Fibroblast of mammary gland (primary cell): ENCODE data around the gene NRN1L.
"Not testable (repeated sequence)": the region's sequence is repeated elsewhere in the genome, so short reads cannot be mapped to it uniquely, and the experiment has no call there.

ENCODE experiments used
- DNase-seq: peaks from one replicate; pipeline ENCODE4 v3.0.0-alpha.2; 2010; ENCODE audit warnings: low read depth
- H3K4me3 ChIP-seq: 2 replicates; pipeline ENCODE4 v1.5.1; 2011; ENCODE audit warnings: low read depth, mild to moderate bottlenecking, low read length, moderate library complexity; ENCODE audit not compliant: control insufficient read depth
- TF ChIP-seq, protein P1 (sequence below): conservative IDR thresholded peaks from 2 replicates; pipeline ENCODE4 v1.5.1; 2011; ENCODE audit warnings: low read depth, low read length, inconsistent platforms; ENCODE audit not compliant: control insufficient read depth, insufficient read depth

Gene NRN1L

DNA sequence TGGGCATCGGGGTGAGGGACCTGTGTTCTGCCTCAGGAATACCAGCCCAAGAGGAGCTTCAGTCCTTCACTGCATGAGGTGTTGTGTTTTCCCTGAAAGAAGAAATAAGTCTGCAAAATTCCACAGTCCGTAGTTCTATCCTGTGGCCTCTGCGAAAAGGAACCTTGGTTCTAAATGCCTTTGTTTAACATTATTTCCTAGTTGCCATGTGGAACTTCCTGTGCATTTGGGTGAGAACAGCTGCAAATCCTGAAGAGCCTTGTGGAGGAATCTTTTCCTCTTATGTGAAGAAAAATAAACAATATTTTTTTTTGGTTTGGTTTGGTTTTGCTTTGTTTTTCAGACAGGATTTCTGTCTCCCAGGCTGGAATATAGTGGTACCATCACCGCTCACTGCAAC lies 18.1 kb downstream of the NRN1L start:
- TF ChIP-seq, protein P1, sequence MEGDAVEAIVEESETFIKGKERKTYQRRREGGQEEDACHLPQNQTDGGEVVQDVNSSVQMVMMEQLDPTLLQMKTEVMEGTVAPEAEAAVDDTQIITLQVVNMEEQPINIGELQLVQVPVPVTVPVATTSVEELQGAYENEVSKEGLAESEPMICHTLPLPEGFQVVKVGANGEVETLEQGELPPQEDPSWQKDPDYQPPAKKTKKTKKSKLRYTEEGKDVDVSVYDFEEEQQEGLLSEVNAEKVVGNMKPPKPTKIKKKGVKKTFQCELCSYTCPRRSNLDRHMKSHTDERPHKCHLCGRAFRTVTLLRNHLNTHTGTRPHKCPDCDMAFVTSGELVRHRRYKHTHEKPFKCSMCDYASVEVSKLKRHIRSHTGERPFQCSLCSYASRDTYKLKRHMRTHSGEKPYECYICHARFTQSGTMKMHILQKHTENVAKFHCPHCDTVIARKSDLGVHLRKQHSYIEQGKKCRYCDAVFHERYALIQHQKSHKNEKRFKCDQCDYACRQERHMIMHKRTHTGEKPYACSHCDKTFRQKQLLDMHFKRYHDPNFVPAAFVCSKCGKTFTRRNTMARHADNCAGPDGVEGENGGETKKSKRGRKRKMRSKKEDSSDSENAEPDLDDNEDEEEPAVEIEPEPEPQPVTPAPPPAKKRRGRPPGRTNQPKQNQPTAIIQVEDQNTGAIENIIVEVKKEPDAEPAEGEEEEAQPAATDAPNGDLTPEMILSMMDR: no peak
- no peak for DNase-seq
- H3K4me3 ChIP-seq: no peak overlapping the region

DNA sequence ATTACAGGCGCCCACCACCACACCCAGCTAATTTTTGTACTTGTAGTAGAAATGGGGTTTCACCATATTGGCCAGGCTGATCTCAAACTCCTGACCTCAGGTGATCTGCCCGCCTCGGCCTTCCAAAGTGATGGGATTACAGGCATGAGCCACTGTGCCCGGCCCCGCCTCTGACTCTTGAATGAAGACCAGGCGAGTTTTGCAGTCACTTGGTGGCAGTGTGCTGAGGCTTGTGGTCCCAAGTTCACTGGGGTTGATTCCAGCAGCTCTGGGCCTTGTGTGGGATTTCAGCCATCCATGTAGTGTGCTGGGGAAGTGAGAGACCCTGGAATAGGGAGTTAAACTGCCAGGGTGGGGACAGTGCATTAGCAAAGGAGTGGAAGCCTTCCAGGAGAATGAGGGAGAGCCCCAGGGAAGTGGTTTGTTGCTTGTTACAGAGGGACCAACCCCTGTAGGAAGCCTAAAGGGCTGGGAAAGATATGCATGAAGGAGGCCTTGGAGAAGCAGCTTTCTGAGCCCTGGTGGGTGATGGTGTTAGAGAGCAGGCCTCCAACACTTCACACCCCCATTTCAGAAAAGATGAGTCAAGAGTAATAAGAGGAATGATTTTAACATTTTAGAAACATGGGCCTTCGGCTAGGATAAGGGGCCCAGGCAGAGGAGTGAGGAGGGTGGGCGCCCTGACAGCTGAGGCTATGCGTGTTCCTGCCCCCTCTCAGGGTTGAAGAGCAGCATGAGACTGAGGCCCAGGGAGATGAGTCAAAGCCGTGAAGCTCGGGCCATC lies 22.9 kb downstream of the NRN1L start:
- DNase-seq: no peak
- TF ChIP-seq, protein P1: no peak
- no peak overlapping the region for H3K4me3 ChIP-seq

DNA sequence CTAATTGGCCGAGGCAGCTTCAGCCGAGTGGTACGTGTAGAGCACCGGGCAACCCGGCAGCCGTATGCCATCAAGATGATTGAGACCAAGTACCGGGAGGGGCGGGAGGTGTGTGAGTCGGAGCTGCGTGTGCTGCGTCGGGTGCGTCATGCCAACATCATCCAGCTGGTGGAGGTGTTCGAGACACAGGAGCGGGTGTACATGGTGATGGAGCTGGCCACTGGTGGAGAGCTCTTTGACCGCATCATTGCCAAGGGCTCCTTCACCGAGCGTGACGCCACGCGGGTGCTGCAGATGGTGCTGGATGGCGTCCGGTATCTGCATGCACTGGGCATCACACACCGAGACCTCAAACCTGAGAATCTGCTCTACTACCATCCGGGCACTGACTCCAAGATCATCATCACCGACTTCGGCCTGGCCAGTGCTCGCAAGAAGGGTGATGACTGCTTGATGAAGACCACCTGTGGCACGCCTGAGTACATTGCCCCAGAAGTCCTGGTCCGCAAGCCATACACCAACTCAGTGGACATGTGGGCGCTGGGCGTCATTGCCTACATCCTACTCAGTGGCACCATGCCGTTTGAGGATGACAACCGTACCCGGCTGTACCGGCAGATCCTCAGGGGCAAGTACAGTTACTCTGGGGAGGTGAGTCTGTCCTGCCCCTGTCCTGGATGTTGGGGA lies 24.5 kb downstream of the NRN1L start:
- no peak overlapping the region for H3K4me3 ChIP-seq
- TF ChIP-seq, protein P1: no peak
- no peak for DNase-seq

DNA sequence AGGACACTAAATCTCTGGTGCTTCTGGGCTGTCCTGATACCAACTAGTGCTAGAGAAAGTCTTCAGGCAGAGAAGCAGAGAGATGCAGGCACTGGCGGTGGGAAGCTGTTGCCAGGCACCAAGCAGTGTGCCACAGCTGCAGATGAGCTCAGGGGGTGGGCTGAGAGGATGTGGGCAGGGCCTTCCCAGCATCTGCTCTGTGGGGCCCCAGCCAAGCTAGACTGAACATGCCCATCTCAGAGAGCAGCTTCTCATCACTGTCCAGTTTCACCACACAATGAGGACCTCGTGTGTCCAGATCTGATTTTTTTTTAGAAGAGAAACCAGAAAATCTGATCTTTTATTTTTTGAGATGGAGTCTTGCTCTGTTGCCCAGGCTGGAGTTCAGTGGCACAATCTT lies 25.5 kb downstream of the NRN1L start:
- H3K4me3 ChIP-seq: no peak overlapping the region
- DNase-seq: peak; percentile 74
- TF ChIP-seq, protein P1: no peak

DNA sequence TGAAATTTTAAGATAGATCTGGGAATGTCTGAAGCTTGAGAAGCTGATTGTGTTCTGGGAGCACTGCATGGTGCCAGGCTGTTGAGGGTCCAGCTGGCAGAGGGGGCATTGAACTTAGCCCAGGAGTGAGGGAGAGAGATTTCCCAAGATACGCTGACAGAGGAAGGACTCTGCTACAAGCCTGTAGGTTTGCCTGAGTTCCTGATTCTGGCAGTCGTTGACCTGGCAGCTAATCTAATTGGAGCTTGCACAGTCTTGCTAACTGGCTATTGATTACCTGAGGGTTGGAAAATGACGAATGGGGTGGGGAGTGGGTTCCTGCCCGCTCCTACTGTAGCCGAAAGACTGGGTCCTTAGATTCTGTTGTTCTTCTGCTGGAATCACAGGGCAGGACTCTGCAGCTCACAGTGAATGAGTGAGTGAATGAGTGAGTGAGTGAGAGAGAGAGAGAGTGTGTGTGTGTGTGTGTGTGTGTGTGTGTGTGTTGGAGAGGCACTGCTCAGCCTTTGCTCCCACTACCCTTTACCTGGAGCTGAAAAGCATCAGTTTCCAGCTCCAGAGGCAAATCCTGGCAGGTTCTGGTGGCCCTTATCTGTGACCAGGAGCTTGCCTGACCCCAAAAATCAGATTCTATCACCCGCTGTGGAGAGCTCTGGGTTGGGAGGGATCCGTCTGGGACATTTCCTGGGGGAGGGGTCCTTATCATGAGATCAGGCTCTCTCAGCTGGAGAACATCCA lies 30.2 kb downstream of the NRN1L start:
- TF ChIP-seq, protein P1: no peak
- DNase-seq: no peak
- no peak overlapping the region for H3K4me3 ChIP-seq

DNA sequence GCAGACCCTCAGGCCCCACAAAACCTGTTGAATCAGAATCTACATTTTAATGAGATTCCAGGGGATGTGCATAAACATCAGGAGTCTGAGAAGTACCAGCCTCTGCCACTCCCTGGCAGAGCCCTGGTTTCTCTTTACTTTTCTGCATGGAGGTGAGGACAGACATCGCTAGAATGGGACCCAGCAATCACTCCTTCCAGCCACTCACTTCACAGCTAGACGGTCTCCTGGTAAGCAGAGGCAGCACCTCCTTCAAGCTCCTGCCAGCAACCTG lies 30.7 kb downstream of the NRN1L start:
- DNase-seq, H3K4me3 ChIP-seq: not testable (repeated sequence)
